Neuron (in vitro differentiated cells): ENCODE results near the gene LOXL3.
"Not testable (repeated sequence)": the region's sequence is repeated elsewhere in the genome, so short reads cannot be mapped to it uniquely, and the experiment has no call there.

Experiments used
- H2AFZ ChIP-seq: one replicate; pipeline ENCODE4 v1.6.1; 2013; ENCODE audit warnings: low read depth, mild to moderate bottlenecking, inconsistent platforms, low read length, moderate library complexity
- H3K27me3 ChIP-seq: one replicate; pipeline ENCODE4 v1.6.1; 2013; ENCODE audit warnings: low read length; ENCODE audit not compliant: insufficient read depth
- H3K36me3 ChIP-seq: one replicate; pipeline ENCODE4 v1.6.1; 2013; ENCODE audit warnings: low read length; ENCODE audit not compliant: insufficient read depth
- H3K4me1 ChIP-seq: one replicate; pipeline ENCODE4 v1.6.1; 2013; ENCODE audit warnings: low read length; ENCODE audit not compliant: insufficient read depth
- H3K4me3 ChIP-seq: 2 replicates; pipeline ENCODE4 v1.5.1; 2013; ENCODE audit warnings: mild to moderate bottlenecking, low read length, moderate library complexity
- H3K9me3 ChIP-seq: one replicate; pipeline ENCODE4 v1.6.1; 2013; ENCODE audit warnings: low read length

Gene LOXL3

DNA sequence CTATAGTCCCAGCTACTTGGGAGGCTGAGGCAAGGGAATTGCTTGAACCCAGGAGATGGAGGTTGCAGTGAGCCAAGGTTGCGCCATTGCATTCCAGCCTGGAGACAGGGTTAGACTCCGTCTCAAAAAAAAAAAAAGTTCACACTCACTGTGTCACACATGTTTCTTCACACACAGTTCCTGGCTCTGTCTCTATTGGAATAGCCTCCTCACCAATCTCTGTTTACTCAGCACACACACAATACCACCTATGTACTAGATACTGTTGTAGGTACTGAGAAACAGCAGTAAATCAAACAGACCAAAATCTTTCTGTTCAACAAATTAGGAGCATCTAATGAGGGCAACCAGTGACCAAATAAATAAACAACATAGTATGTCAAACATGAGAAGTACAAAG, 67.6 kb downstream of the LOXL3 start:
- H3K4me3 ChIP-seq = no peak overlapping the region
- H3K9me3 ChIP-seq = no peaks in the 10 kb centered on the region
- H3K4me1 ChIP-seq = peaks cover 9% of the 10 kb centered on the region
- H3K36me3 ChIP-seq = peaks cover 20% of the 10 kb centered on the region
- H3K27me3 ChIP-seq = no peaks in the 10 kb centered on the region
- no peak overlapping the region for H2AFZ ChIP-seq

DNA sequence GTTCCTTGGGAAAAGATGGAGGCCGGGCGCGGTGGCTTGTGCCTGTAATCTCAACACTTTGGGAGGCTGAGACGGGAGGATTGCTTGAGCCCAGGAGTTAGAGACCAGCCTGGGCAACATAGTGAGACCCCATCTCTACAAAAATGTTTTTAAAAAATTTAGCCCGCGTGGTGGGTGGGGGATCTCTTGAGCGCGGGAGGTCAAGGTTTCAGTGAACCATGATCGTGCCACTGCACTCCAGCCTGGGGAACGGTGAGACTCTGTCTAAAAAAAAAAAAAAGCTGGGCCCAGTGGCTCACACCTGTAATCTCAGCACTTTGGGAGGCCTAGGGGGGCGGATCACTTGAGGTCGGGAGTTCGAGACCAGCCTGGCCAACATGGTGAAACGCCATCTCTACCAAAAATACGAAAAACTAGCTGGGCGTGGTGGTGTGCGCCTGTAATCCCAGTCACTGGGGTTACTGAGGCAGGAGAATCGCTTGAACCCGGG, 70.0 kb downstream of the LOXL3 start:
- H3K27me3 ChIP-seq, H3K9me3 ChIP-seq, H2AFZ ChIP-seq: not testable (repeated sequence)

DNA sequence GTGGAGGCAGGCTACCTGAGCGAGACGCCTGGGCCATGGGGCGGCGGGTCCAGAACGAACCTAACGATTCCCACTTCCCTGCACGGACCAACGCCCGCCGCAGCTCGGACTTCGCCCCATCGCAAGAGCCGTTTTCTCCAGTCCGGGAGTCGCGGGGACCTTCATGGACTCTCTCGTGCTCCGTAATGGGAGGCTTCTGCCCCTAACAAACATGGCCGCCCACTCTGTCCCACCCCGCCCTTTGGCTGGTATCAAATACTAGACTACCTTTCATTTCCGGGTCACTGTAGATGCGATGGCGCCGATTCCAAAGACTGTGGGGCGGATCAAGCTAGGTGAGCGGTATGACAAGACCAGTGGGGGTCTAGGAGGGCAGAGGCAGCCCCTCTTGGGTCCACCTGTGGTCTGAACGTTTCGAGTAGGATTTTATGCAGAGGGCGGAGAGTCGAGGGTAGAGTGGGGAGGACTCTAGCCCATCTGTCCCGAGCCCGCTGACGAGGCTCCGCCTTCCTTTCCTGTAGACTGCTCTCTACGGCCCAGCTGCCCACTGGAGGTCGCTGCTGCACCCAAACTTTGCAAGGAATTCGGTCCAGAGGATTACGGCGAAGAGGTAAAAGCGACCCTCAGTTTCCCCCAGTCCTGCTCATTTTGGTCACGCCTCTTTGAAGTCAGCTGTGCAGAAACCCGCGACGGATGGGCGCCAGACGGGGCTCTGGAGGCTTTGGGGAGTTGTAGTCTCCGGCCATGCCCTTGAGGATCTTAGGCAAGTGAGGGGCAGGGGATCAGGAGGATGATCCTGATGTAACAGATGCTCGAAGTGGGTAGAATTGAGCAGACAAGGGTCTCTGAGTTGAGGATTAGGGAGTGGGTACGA, 70.7 kb downstream of the LOXL3 start, which contains the start of the genes CCDC142 and TTC31:
Gene CCDC142, minus strand, starts transcription at position 198 of the 874 bp plus-strand sequence. Its CDS starts 161 bp downstream, at position 37.
Gene TTC31, plus strand, starts transcription at position 281 of the 874 bp plus-strand sequence. Its CDS starts 15 bp downstream, at position 296.
- H3K4me1 ChIP-seq = peaks cover 16% of the 10 kb centered on the region
- H3K4me3 ChIP-seq = peak within 1 kb of the TSS; percentile 97
- peak within 1 kb of the TSS; percentile 93 for H2AFZ ChIP-seq
- peaks cover 21% of the 10 kb centered on the region for H3K36me3 ChIP-seq
- no peaks in the 10 kb centered on the region for H3K27me3 ChIP-seq
- H3K9me3 ChIP-seq = no peaks in the 10 kb centered on the region

More for the DNA sequence above, 70.0 kb downstream of the LOXL3 start:
- Histone ChIP-seq H3K4me1 (peaks cover 16% of the 10 kb centered on the region), H3K4me3 (peak overlapping the region; percentile 97), H3K36me3 (peaks cover 21% of the 10 kb centered on the region)
